WERI-Rb-1 (cell line): ENCODE data around the gene SMNDC1.
"Not testable (repeated sequence)": the region's sequence is repeated elsewhere in the genome, so short reads cannot be mapped to it uniquely, and the experiment has no call there.

Experiments used
- DNase-seq: peaks from one replicate; pipeline ENCODE4 v3.0.0-alpha.2; 2020
- H3K27ac ChIP-seq: fragments of 250-450 bp; sonication (Bioruptor Pico); 2 replicates; pipeline ENCODE4 v1.5.1; 2020; ENCODE audit warnings: mild to moderate bottlenecking, moderate library complexity
- H3K27me3 ChIP-seq: fragments of 250-450 bp; sonication (Bioruptor Pico); 2 replicates; pipeline ENCODE4 v1.5.1; 2021; ENCODE audit warnings: mild to moderate bottlenecking, low read depth, moderate library complexity; ENCODE audit not compliant: insufficient read depth, severe bottlenecking
- H3K36me3 ChIP-seq: fragments of 250-450 bp; sonication (Bioruptor Pico); 2 replicates; pipeline ENCODE4 v1.5.1; 2020; ENCODE audit warnings: mild to moderate bottlenecking, moderate library complexity
- H3K4me3 ChIP-seq: 2 replicates; pipeline ENCODE4 v1.5.1; 2011; ENCODE audit warnings: low read depth, mild to moderate bottlenecking, control low read depth, low read length
- H3K9me3 ChIP-seq: fragments of 250-450 bp; sonication (Bioruptor Pico); 2 replicates; pipeline ENCODE4 v1.5.1; 2021; ENCODE audit warnings: mild to moderate bottlenecking, moderate library complexity; ENCODE audit not compliant: severe bottlenecking
- CTCF ChIP-seq: IDR thresholded peaks from 2 replicates; pipeline ENCODE4 v1.5.1; 2011; ENCODE audit warnings: low read depth, mild to moderate bottlenecking, control low read depth, inconsistent platforms, low read length

The SMNDC1 gene

GRCh38 chr10:110247833-110248232, 56.9 kb downstream of the SMNDC1 start:
- H3K9me3 ChIP-seq, H3K27ac ChIP-seq, H3K4me3 ChIP-seq, DNase-seq, H3K36me3 ChIP-seq, H3K27me3 ChIP-seq: not testable (repeated sequence)

- Histone ChIP-seq H3K27me3 (no peaks in the 10 kb centered on the region), H3K9me3 (no peaks in the 10 kb centered on the region), H3K27ac (no peak overlapping the region), H3K36me3 (peaks cover 8% of the 10 kb centered on the region; the same call in 1 of the 2 replicates), H3K4me3 (no peak overlapping the region)
- no peak for DNase-seq
- no peak for TF ChIP-seq CTCF
Measured at GRCh38 chr10:110244550-110244949, 60.2 kb downstream of the SMNDC1 start.

- H3K27me3 ChIP-seq, result no peaks in the 10 kb centered on the region
- DNase-seq, result no peak
- TF ChIP-seq CTCF, result no peak
- H3K36me3 ChIP-seq, result peaks cover 8% of the 10 kb centered on the region; the same call in 1 of the 2 replicates
- no peak overlapping the region for H3K4me3 ChIP-seq
- H3K9me3 ChIP-seq, result no peaks in the 10 kb centered on the region
- no peak overlapping the region for H3K27ac ChIP-seq
Measured at GRCh38 chr10:110242511-110242910, 62.2 kb downstream of the SMNDC1 start.

- no peak for DNase-seq
- H3K36me3 ChIP-seq, result peaks cover 8% of the 10 kb centered on the region; the same call in 1 of the 2 replicates
- H3K27me3 ChIP-seq, result no peaks in the 10 kb centered on the region
- no peak overlapping the region for H3K4me3 ChIP-seq
- no peaks in the 10 kb centered on the region for H3K9me3 ChIP-seq
- H3K27ac ChIP-seq, result no peak overlapping the region
- TF ChIP-seq CTCF, result no peak
Measured at GRCh38 chr10:110241841-110242240, 62.9 kb downstream of the SMNDC1 start.

- Histone ChIP-seq H3K27me3 (no peaks in the 10 kb centered on the region), H3K27ac (no peak overlapping the region), H3K9me3 (no peaks in the 10 kb centered on the region), H3K4me3 (no peak overlapping the region), H3K36me3 (peaks cover 7% of the 10 kb centered on the region; the same call in 1 of the 2 replicates)
- TF ChIP-seq CTCF, result no peak
- no peak for DNase-seq
Measured at GRCh38 chr10:110241407-110241806, 63.3 kb downstream of the SMNDC1 start.
